Measurements from ENCODE around the gene SH3PXD2A.

The SH3PXD2A gene

GRCh38 chr10:103660364-103661197 is 194.8 kb downstream of the SH3PXD2A start:
- peak; percentile 4 to 21 for ATAC-seq

- ATAC-seq: peak; percentile 92 to 93
Measured at GRCh38 chr10:103659674-103660363, 195.6 kb downstream of the SH3PXD2A start.

- ATAC-seq: no peak
Measured at GRCh38 chr10:103658049-103658577, 197.3 kb downstream of the SH3PXD2A start.

GRCh38 chr10:103657061-103657591 is 198.2 kb downstream of the SH3PXD2A start:
- no peak for ATAC-seq

- ATAC-seq: no peak
Measured at GRCh38 chr10:103654925-103655324, 200.5 kb downstream of the SH3PXD2A start.

- no peak for ATAC-seq
Measured at GRCh38 chr10:103653581-103654037, 201.8 kb downstream of the SH3PXD2A start.

GRCh38 chr10:103652599-103653281 is 202.6 kb downstream of the SH3PXD2A start:
- no peak for ATAC-seq

- no peak for ATAC-seq
Measured at GRCh38 chr10:103651783-103652476, 203.4 kb downstream of the SH3PXD2A start.

- no peak for ATAC-seq
Measured at GRCh38 chr10:103651333-103651732, 204.0 kb downstream of the SH3PXD2A start.

- ATAC-seq: no peak
Measured at GRCh38 chr10:103649654-103650423, 205.5 kb downstream of the SH3PXD2A start.

- ATAC-seq: no peak
Measured at GRCh38 chr10:103648636-103649532, 206.5 kb downstream of the SH3PXD2A start.

- ATAC-seq: no peak
Measured at GRCh38 chr10:103648251-103648635, 207.1 kb downstream of the SH3PXD2A start.

GRCh38 chr10:103646304-103646703 is 209.1 kb downstream of the SH3PXD2A start:
- ATAC-seq: no peak

GRCh38 chr10:103645141-103646054 is 210.0 kb downstream of the SH3PXD2A start:
- no peak for ATAC-seq

GRCh38 chr10:103643381-103643780 is 212.0 kb downstream of the SH3PXD2A start:
- ATAC-seq: no peak

GRCh38 chr10:103641326-103641725 is 214.1 kb downstream of the SH3PXD2A start:
- no peak for ATAC-seq

- ATAC-seq: no peak
Measured at GRCh38 chr10:103640436-103641181, 214.8 kb downstream of the SH3PXD2A start.

- ATAC-seq: no peak
Measured at GRCh38 chr10:103638948-103639347, 216.4 kb downstream of the SH3PXD2A start.
